HCT116 (cell line): ENCODE results near the gene SMTNL1.

Source experiments
- CEBPB ChIP-seq: IDR thresholded peaks from 2 replicates; pipeline ENCODE4 v1.6.1; 2012; ENCODE audit warnings: low read depth
- CTCF ChIP-seq, 3 experiments: fragments of 200-600 bp in 1 of 3; sonication (generic) in 1 of 3; IDR thresholded peaks in 2 of 3; conservative IDR thresholded peaks in 1 of 3; 2 replicates each; pipeline ENCODE4 v1.5.1; 2012 to 2017; ENCODE audit warnings: low read depth in 2 of 3, low read length in 2 of 3, antibody characterized with exemption in 1 of 3, borderline replicate concordance in 1 of 3, control low read depth in 1 of 3, mild to moderate bottlenecking in 1 of 3, mixed read lengths in 1 of 3, mixed run types in 1 of 3, moderate library complexity in 1 of 3; ENCODE audit not compliant: insufficient read depth in 1 of 3
- JUND ChIP-seq: IDR thresholded peaks from 2 replicates; pipeline ENCODE4 v1.6.1; 2012
- POLR2A ChIP-seq: IDR thresholded peaks from 2 replicates; pipeline ENCODE4 v1.7.0; 2011; ENCODE audit warnings: borderline replicate concordance; ENCODE audit not compliant: insufficient read depth, insufficient read length; ENCODE audit errors: extremely low read depth
- POLR2AphosphoS5 ChIP-seq: IDR thresholded peaks from 2 replicates; pipeline ENCODE4 v1.6.1; 2011; ENCODE audit warnings: mild to moderate bottlenecking, low read depth, low read length, moderate library complexity
- SIN3A ChIP-seq: IDR thresholded peaks from 2 replicates; pipeline ENCODE4 v1.6.1; 2012; ENCODE audit warnings: low read depth
- SP1 ChIP-seq: IDR thresholded peaks from 2 replicates; pipeline ENCODE4 v1.6.1; 2012; ENCODE audit warnings: low read depth
- TCF7L2 ChIP-seq: IDR thresholded peaks from 2 replicates; pipeline ENCODE4 v1.7.0; 2011; ENCODE audit warnings: borderline replicate concordance, inconsistent platforms; ENCODE audit not compliant: insufficient read depth, insufficient read length; ENCODE audit errors: extremely low read depth
- YY1 ChIP-seq: IDR thresholded peaks from 2 replicates; pipeline ENCODE4 v1.6.1; 2011; ENCODE audit warnings: low read length, low read depth, moderate library complexity, mild to moderate bottlenecking; ENCODE audit not compliant: insufficient replicate concordance; ENCODE audit errors: extremely low read depth
- ZBTB33 ChIP-seq: IDR thresholded peaks from 2 replicates; pipeline ENCODE4 v1.6.1; 2011; ENCODE audit warnings: mild to moderate bottlenecking, low read length, moderate library complexity; ENCODE audit not compliant: insufficient replicate concordance; ENCODE audit errors: extremely low read depth

GRCh38 chr11:57571606-57572005, 34.2 kb downstream of the SMTNL1 start:
- TF ChIP-seq POLR2A (no peak), CTCF (IDR thresholded peaks at IDR 0.05 in 2 of 3, conservative IDR thresholded peaks at IDR 0.05 in 1 of 3; ENCODE audit: borderline replicate concordance in 1 of 3, insufficient read depth in 1 of 3, low read depth in 2 of 3, low read length in 2 of 3) (no peak), SIN3A (no peak), POLR2AphosphoS5 (no peak), JUND (no peak), CEBPB (no peak), SP1 (no peak), YY1 (no peak), TCF7L2 (no peak), ZBTB33 (no peak)
